Sciatic nerve (tissue), 2 donors: ENCODE data around the gene TSEN2. TPM values are rescaled to one million over a fixed set of nuclear protein-coding genes. Genes with fewer than 3 reads are reported as not detected.
A peak's percentile ranks its signal among the peaks of the same experiment; 100 is the strongest.
"Not testable (repeated sequence)": the region's sequence is repeated elsewhere in the genome, so short reads cannot be mapped to it uniquely, and the experiment has no call there.

Source experiments
- ATAC-seq: fragments of 200-7000 bp; cut with Tn5 transposase; one replicate; pipeline ENCODE4 v1.9.1; 2020; ENCODE audit warnings: mild to moderate bottlenecking, moderate library complexity
- DNase-seq: peaks from one replicate; pipeline ENCODE4 v3.0.0-alpha.2; 2020; ENCODE audit warnings: low spot score
- intact Hi-C: fragments of 100-400 bp; cut with DNase I; formaldehyde crosslinking; loops from one replicate; pipeline ENCODE4 v1.14.2; 2022
- total RNA-seq: library from RNA; stranded (reverse); fragmentation: NEBNext Ultra II Directional; extraction: Animal tissue kit (Norgen Biotek cat#: 25700); gene quantifications from one replicate; pipeline ENCODE4 v1.2.1, GENCODE V29; 2021
- donor health status: DM: no; HTN: no; CAD: no.
- donor health status: DM: no; HTN: no; CAD: no.

TSEN2 gene
- total RNA-seq, 1 donor from 2014 or later, result 22.2 TPM

GRCh38 chr3:12449889-12450682 lies 34.2 kb upstream of the TSEN2 start:
- DNase-seq (peak; percentile 21), ATAC-seq (no peak)
- intact Hi-C loops, result no loop called here

GRCh38 chr3:12451481-12451880 lies 32.8 kb upstream of the TSEN2 start:
- intact Hi-C loops, result no loop called here
- ATAC-seq (no peak), DNase-seq (peak; percentile 25)

- DNase-seq (peak; percentile 5), ATAC-seq (no peak)
- intact Hi-C loops, result no loop called here
Measured at GRCh38 chr3:12451960-12452359, 32.3 kb upstream of the TSEN2 start.

DNA sequence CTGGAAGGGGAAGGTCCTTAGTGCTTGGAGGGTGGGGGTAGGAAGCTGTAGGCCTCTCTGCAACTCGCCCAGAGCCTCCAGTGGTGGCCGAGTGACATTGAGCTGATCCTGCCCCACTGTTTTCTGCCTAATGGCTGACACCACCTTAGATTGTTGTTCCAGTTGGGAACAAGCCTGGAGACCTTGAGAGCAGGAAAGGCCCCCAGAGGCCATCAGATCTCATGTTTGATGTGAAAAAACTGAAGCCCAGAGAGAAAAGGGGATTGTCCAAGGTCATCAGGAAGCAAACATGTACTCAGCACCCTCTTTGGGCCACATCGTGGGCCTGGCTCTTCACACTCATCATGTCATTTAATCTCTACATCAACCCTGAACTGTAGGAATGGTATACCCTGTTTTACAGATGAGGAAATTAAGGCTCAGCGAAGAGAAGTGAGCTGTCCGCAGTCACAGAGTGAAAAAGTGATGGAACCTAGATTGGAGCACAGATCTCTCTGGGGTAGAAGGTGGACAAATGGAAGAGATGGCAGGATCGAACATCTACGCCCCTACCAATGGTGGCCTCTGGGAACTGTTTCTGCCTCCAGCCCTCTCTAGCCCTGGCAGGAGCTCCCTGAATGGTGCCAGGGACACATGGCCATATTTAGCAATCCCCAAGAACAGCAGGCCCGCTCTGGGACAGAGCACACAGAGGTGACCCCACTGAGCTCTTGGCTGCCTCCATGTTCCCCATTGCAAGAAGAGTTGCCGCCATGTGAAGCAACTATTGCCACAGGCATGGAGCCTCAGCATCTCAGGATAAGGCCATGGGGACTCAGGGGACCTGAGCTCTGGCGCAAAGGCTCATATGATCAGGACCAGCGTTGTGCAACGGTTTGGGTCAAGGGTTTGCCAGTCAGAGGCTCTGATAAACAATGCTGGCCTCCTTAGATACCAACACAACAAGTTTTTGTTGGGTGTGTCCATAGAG lies 31.6 kb upstream of the TSEN2 start:
- DNase-seq (peak; percentile 54), ATAC-seq (peak; percentile 64)
- intact Hi-C loops, result no loop called here

DNA sequence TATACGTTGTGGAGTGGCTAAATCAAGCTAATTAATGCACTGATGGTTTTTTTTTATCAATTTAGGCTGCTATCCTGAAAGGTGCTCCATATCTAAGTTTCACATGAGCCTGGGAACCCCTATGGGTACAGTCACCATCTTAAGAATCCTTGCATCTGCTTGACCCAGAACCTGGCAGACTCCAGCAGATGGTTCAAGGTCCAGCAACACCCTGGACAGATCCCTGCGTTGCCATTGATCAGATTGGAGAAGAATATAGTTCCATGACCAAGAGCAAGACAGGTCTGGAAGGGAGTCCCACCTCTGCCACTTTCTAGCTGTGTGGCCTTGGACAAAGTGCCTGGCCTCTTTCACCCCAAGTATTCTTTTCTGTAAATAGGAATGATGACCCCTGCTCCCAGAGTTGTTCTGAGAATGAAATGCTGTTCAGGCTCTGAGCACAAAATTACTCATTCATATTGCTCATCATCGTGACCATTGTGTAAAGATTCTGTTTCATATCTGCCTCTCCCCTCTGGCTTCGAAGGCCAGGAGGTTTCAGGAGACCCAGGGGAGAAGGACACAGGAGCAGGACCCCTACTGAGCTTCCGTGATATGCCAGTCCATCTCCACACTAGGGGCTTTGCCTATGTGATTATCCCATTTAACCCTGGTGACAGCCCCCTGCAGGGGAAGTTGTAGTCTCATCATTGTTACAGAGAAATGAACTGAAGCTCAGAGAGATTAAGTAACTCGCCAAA lies 30.0 kb upstream of the TSEN2 start:
- ATAC-seq, result no peak
- peak; percentile 6 for DNase-seq
- intact Hi-C loops, result no loop called here

DNA sequence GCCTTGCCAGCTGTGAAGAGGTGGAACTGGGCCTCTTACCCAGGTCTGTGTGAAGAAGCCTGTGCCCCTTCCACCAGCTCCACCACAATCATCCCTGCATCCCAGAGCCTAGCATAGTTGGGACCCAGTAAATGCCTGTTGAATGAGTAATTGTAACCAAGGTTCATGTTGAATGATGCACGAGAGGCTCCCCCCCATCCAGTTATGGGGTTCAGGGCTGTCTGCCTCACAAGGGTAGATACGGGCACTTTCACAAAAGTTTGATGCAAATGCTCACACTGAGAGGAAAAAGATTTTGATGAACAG lies 29.5 kb upstream of the TSEN2 start:
- intact Hi-C loops, result no loop called here
- ATAC-seq, result no peak
- DNase-seq, result peak; percentile 4

GRCh38 chr3:12455740-12456139 lies 28.5 kb upstream of the TSEN2 start:
- ATAC-seq, result no peak
- intact Hi-C loops, result no loop called here
- peak; percentile 42 for DNase-seq

GRCh38 chr3:12456441-12456840 lies 27.8 kb upstream of the TSEN2 start:
- DNase-seq, result peak; percentile 41
- no peak for ATAC-seq
- intact Hi-C loops, result no loop called here

GRCh38 chr3:12457380-12457779 lies 26.9 kb upstream of the TSEN2 start:
- DNase-seq, intact Hi-C loops, ATAC-seq: not testable (repeated sequence)

- intact Hi-C loops, result no loop called here
- no peak for ATAC-seq
- no peak for DNase-seq
Measured at GRCh38 chr3:12458901-12459300, 25.4 kb upstream of the TSEN2 start.

DNA sequence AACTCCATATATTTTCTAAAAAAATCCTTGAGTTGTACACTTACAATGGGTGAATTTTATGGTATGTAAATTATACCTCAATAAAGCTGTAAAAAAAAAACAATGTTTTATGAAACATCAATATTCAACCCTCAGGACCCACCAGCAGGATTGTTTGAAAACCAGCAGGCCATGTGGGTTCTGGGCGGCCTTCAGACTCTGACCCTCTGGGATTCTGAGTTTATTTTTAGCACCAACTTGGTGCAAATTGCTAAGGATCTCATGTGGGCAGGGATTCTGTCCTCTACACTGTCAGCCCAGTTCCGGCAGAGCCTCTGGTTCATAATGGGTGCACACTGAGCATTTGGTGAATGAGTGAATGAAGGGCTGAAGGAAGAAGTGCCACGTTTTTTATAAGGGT lies 24.2 kb upstream of the TSEN2 start:
- intact Hi-C loops, result no loop called here

GRCh38 chr3:12461097-12461649 lies 23.1 kb upstream of the TSEN2 start:
- intact Hi-C loops, result no loop called here
- DNase-seq (no peak), ATAC-seq (no peak)

More for the DNA sequence above, 24.2 kb upstream of the TSEN2 start:
- ATAC-seq, result no peak
- no peak for DNase-seq

GRCh38 chr3:12462159-12462947 lies 21.9 kb upstream of the TSEN2 start:
- intact Hi-C loops, result no loop called here
- ATAC-seq (peak; percentile 65), DNase-seq (no peak)

DNA sequence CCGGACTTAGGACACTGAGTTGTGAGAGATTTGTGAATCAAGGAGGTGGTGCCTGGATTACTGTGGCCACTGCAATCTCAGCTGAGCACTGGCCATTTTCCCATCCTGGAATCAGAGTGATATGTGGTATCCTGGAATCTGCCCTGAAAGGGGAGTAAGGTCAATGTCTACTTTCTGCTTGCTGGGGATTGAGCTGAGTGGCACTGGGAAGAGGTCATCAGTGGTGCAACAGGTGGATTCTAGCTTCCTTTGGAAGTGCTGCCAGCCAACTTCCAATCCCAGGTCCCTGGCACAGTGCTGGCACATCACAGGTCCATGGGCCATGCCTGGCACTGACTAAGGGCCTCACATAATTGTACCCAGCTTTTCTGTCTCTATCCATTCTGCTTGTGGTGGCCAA lies 20.6 kb upstream of the TSEN2 start:
- intact Hi-C loops, result no loop called here
- no peak for DNase-seq
- no peak for ATAC-seq

DNA sequence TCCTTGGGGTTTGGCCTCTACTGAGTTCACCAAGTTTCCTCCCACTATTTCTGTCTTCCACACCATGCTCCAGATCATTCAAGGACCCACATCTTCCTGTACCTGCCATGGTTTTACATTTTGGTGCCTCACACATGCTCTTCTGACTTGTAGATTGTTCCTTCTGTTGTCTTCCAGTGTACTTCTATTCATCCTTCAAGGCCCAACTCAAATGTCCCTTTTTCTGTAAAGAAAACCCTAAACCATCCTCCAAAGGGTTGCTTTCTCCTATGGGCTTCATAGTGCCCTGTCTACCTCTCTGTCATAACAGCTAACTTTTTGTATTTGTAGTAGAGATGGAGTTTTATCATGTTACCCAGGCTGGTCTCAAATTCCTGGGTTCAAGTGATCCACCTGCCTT lies 20.1 kb upstream of the TSEN2 start:
- ATAC-seq (no peak), DNase-seq (no peak)
- intact Hi-C loops, result no loop called here

GRCh38 chr3:12465151-12465835 lies 19.0 kb upstream of the TSEN2 start:
- intact Hi-C loops, result no loop called here
- ATAC-seq, result no peak
- DNase-seq, result no peak

GRCh38 chr3:12465836-12466225 lies 18.4 kb upstream of the TSEN2 start:
- no peak for DNase-seq
- intact Hi-C loops, result no loop called here
- ATAC-seq, result no peak

DNA sequence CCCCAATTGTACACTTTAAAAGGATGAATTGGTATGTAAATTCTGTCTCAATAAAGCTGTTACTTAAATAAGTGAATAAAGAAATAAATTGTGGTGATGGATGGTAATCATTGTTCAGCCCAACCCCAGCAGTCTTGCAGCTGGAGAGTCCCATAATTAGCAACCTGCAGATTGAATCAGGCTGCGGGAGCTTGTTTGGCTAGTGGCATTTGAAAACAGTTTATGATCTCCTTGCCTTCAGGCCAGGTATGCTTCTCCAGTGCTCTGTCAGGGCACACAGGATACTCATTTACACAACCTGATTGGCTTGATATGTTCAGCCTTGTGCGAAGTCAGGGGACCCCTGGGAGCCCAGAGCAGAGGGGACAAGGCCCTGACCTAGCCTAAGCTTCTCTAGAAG lies 16.5 kb upstream of the TSEN2 start:
- intact Hi-C loops, result no loop called here

More for the DNA sequence above, 16.5 kb upstream of the TSEN2 start:
- ATAC-seq (no peak), DNase-seq (no peak)
